Breast epithelium (tissue), 3 donors: ENCODE measurements around the gene IL6.

ENCODE experiments used
- POLR2A ChIP-seq: fragments of 450-650 bp; IDR thresholded peaks from one replicate; pipeline ENCODE4 v1.6.1; 2016; ENCODE audit warnings: antibody characterized with exemption, mild to moderate bottlenecking, moderate library complexity
- POLR2AphosphoS5 ChIP-seq, 3 donors: sonication (generic); formaldehyde crosslinking; IDR thresholded peaks; one replicate each; pipeline ENCODE4 v1.6.1; 2017; ENCODE audit warnings: antibody characterized with exemption in 3 of 3

DNA sequence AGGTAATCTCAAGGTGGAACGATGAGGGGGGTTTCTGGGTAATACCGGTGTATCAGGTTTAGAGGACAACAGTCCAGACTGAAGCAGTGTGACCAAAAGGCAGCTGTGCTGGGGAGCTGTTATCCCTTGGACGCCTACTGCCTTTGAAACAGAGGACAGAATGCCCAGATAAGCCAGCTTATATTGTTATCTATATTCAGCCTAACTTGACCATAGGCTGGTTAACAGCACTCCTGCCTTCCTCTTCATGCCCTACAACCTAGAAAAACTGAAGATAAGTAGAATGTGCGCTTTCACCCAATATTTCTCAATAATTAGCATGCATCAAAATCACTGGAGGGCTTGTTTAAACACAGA lies 44.9 kb downstream of the IL6 start:
- no peak for TF ChIP-seq POLR2A
- no peak for TF ChIP-seq POLR2AphosphoS5 (IDR thresholded peaks at IDR 0.05)
